Activated T-helper 2 cell treated with anti-CD3 and anti-CD28 coated beads, Interferon-gamma antibody, Interleukin-2, Interleukin-4, amounts not matched to agents 10 μg/mL and 5 μg/mL and 100 μg/mL, durations not matched to agents 14 hours and 24 hours and 36 hours (primary cell): ENCODE data around the gene SSPN. TPM values are rescaled to one million over a fixed set of nuclear protein-coding genes. Genes with fewer than 3 reads are reported as not detected.

Experiments
- DNase-seq: peaks from one replicate; pipeline ENCODE4 v3.0.0; 2021; ENCODE audit warnings: low spot score
- H3K27ac Mint-ChIP-seq: one replicate; pipeline ENCODE4 v1.8.0; 2021; ENCODE audit warnings: mixed read lengths
- H3K27me3 Mint-ChIP-seq: one replicate; pipeline ENCODE4 v1.8.0; 2021; ENCODE audit warnings: low read depth, mixed read lengths
- H3K36me3 Mint-ChIP-seq: one replicate; pipeline ENCODE4 v1.8.0; 2021; ENCODE audit warnings: low read depth, mixed read lengths
- H3K4me1 Mint-ChIP-seq: one replicate; pipeline ENCODE4 v1.8.0; 2021; ENCODE audit warnings: low read depth, mixed read lengths
- H3K4me3 Mint-ChIP-seq: one replicate; pipeline ENCODE4 v1.8.0; 2021; ENCODE audit warnings: low read depth, mild to moderate bottlenecking, moderate library complexity, mixed read lengths
- H3K9me3 Mint-ChIP-seq: one replicate; pipeline ENCODE4 v1.8.0; 2021; ENCODE audit warnings: mixed read lengths
- intact Hi-C: fragments of 100-400 bp; cut with micrococcal nuclease; formaldehyde crosslinking; loops from one replicate; pipeline ENCODE4 v1.15.1; 2023
- total RNA-seq: library from RNA; stranded (reverse); gene quantifications from 2 replicates; pipeline ENCODE4 v1.2.3, GENCODE V29; 2022

SSPN gene
- total RNA-seq, 1 donor from 2014 or later: not detected

GRCh38 chr12:26293612-26294011 lies 98.2 kb downstream of the SSPN start:
- Mint-ChIP-seq H3K4me1 (peaks cover 16% of the 10 kb centered on the region), H3K4me3 (no peak overlapping the region), H3K9me3 (peaks cover 4% of the 10 kb centered on the region), H3K36me3 (no peaks in the 10 kb centered on the region), H3K27ac (no peak overlapping the region), H3K27me3 (peaks cover 17% of the 10 kb centered on the region)
- intact Hi-C loops: no loop called here
- no peak for DNase-seq

DNA sequence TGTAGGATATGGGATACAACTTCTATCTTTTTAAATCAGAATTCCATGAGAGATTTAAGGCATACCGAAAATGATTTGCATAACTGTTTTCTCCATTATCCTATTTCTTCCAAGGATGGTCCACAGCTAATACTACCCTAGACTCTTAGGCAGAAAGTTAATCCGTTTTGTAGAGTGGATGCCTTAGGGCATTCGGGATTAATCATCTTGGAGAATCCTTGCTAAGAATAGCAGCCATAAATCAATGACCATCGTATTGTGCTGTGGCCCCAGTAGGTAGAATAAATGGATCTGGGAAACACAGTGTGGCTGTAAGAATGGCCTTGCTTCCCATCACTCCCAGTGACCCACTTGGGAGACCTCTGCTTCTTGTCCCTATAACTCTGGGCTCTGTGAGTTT lies 99.6 kb downstream of the SSPN start:
- peaks cover 16% of the 10 kb centered on the region for H3K27me3 Mint-ChIP-seq
- no peak for DNase-seq
- no peak overlapping the region for H3K4me3 Mint-ChIP-seq
- peaks cover 27% of the 10 kb centered on the region for H3K4me1 Mint-ChIP-seq
- H3K27ac Mint-ChIP-seq: no peak overlapping the region
- H3K36me3 Mint-ChIP-seq: no peaks in the 10 kb centered on the region
- intact Hi-C loops: no loop called here
- peaks cover 4% of the 10 kb centered on the region for H3K9me3 Mint-ChIP-seq

- intact Hi-C loops: loop anchor here (2.0 kb wide), 1 partner anchor 49 kb away; no protein-coding TSS in a partner anchor
- Mint-ChIP-seq H3K27me3 (peaks cover 18% of the 10 kb centered on the region), H3K27ac (no peak overlapping the region), H3K4me1 (peaks cover 23% of the 10 kb centered on the region), H3K9me3 (peaks cover 4% of the 10 kb centered on the region), H3K36me3 (no peaks in the 10 kb centered on the region), H3K4me3 (no peak overlapping the region)
- DNase-seq: no peak
Measured at GRCh38 chr12:26297396-26298070, 102.2 kb downstream of the SSPN start.

DNA sequence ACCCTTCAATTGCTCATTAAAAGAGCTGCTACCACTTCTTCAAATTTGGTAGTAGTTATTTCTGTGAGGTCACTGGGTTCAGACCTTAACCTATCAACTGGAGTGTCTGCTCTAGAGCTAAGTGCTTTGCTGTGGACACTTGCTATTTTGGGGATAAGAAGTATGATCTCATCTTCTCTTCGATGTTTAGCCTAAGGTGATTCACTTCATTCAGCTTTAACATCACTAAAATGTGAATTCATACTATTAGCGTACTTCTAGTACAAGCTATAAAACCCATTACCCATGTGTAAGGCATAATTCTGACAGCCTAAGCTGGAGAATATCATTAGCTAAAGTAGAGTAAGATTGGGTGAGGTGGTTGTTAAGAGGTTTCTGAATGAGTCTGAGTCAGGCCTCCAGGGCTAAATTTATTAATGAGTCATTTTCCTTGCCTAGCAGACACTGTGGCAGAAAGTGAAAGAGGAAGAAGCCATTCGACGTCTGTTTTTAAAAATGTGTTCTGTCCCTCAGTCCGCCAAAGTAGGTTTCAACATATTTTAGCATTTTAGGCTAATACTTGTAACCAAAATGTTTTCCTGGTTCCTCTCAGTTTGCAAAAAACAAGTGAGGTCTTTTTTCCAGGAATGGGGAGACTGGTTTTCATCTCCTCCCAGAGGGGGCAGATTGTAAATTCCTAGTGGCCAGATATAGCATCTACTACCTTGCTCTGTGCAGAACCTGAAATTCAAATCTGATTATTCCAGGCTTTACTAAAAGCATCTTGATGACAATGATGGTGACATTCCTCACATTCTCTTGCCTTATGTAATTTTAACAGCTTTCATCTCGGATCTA lies 103.6 kb downstream of the SSPN start:
- no peak for DNase-seq
- H3K27ac Mint-ChIP-seq: no peak overlapping the region
- H3K9me3 Mint-ChIP-seq: peaks cover 4% of the 10 kb centered on the region
- intact Hi-C loops: loop anchor here (1.0 to 2.0 kb wide), 2 partner anchors 25 to 48 kb away; no protein-coding TSS in a partner anchor
- H3K27me3 Mint-ChIP-seq: peaks cover 23% of the 10 kb centered on the region
- no peaks in the 10 kb centered on the region for H3K36me3 Mint-ChIP-seq
- H3K4me3 Mint-ChIP-seq: peak overlapping the region; percentile 28
- H3K4me1 Mint-ChIP-seq: peaks cover 23% of the 10 kb centered on the region

DNA sequence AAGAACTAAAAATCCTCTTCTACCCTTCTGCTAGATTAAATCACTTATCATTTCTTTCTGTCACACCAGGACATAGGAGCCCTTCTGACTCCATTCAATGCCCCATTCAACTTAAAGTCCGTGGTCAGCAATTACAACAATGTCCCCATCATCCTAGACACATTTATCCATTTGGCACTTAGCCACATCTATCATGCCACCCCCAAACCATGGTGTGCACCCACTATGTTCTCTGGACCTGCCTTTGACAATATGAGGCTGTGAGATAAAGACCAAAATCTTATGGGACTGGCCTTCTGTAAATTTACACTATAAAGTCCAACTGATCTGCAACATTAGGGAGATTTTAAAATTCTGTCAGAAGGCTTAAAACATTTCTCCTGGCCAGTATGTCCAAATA lies 104.4 kb downstream of the SSPN start:
- H3K27ac Mint-ChIP-seq: no peak overlapping the region
- no peak overlapping the region for H3K4me3 Mint-ChIP-seq
- H3K9me3 Mint-ChIP-seq: peaks cover 4% of the 10 kb centered on the region
- DNase-seq: no peak
- H3K4me1 Mint-ChIP-seq: peaks cover 23% of the 10 kb centered on the region
- intact Hi-C loops: loop anchor here (1.0 to 2.0 kb wide), 2 partner anchors 25 to 47 kb away; no protein-coding TSS in a partner anchor
- H3K36me3 Mint-ChIP-seq: no peaks in the 10 kb centered on the region
- H3K27me3 Mint-ChIP-seq: peaks cover 25% of the 10 kb centered on the region

Other genes with a start within 250 kb of the SSPN start
- 0.16 and 0.28 TPM in 2 replicates for gene RASSF8, start 236.9 kb upstream of the SSPN start, total RNA-seq
- not detected in 2 replicates for gene BHLHE41, start 70.5 kb upstream of the SSPN start, total RNA-seq